Left kidney (tissue), 8 donors: ENCODE results near the gene NKRF. TPM values are rescaled to one million over a fixed set of nuclear protein-coding genes. Genes with fewer than 3 reads are reported as not detected.
"Not testable (repeated sequence)": the region's sequence is repeated elsewhere in the genome, so short reads cannot be mapped to it uniquely, and the experiment has no call there.

ENCODE experiments used
- DNase-seq: peaks from one replicate; pipeline ENCODE4 v3.0.0-alpha.2; 2013
- long read RNA-seq, 8 donors: transcript quantifications; one replicate each; lab custom pipeline, GENCODE V29; 2026
- polyA plus RNA-seq: library from polyadenylated mRNA; unstranded; fragments of 120-200 nt; gene quantifications from one replicate; pipeline ENCODE4 v1.2.1, GENCODE V29; 2013; ENCODE audit not compliant: insufficient read length

Gene NKRF
- polyA plus RNA-seq = 16.6 TPM
- long read RNA-seq, donor 1, partial matches to known transcripts = 0 of 5 reads
- long read RNA-seq, donor 1, other reads (novel, unspliced or antisense) = 0 of 5 reads
- long read RNA-seq, donor 2, partial matches to known transcripts = 0 of 1 reads
- long read RNA-seq, donor 2, other reads (novel, unspliced or antisense) = 0 of 1 reads
- long read RNA-seq, donor 3, partial matches to known transcripts = 0 of 1 reads
- long read RNA-seq, donor 3, other reads (novel, unspliced or antisense) = 0 of 1 reads
- long read RNA-seq, donor 4 = 0 reads
- long read RNA-seq, donor 5, partial matches to known transcripts = 0 of 3 reads
- long read RNA-seq, donor 5, other reads (novel, unspliced or antisense) = 0 of 3 reads
- long read RNA-seq, donor 6, transcript NKRF-201 (3 exons, 3,817 nt) = major isoform, 5 of 6 reads
- long read RNA-seq, donor 6, partial matches to known transcripts = 0 of 6 reads
- long read RNA-seq, donor 6, other reads (novel, unspliced or antisense) = 0 of 6 reads
- long read RNA-seq, donor 7, transcript NKRF-201 (3 exons, 3,817 nt) = major isoform, 7 of 7 reads
- long read RNA-seq, donor 7, partial matches to known transcripts = 0 of 7 reads
- long read RNA-seq, donor 7, other reads (novel, unspliced or antisense) = 0 of 7 reads
- long read RNA-seq, donor 8, partial matches to known transcripts = 0 of 3 reads
- long read RNA-seq, donor 8, other reads (novel, unspliced or antisense) = 0 of 3 reads

DNA sequence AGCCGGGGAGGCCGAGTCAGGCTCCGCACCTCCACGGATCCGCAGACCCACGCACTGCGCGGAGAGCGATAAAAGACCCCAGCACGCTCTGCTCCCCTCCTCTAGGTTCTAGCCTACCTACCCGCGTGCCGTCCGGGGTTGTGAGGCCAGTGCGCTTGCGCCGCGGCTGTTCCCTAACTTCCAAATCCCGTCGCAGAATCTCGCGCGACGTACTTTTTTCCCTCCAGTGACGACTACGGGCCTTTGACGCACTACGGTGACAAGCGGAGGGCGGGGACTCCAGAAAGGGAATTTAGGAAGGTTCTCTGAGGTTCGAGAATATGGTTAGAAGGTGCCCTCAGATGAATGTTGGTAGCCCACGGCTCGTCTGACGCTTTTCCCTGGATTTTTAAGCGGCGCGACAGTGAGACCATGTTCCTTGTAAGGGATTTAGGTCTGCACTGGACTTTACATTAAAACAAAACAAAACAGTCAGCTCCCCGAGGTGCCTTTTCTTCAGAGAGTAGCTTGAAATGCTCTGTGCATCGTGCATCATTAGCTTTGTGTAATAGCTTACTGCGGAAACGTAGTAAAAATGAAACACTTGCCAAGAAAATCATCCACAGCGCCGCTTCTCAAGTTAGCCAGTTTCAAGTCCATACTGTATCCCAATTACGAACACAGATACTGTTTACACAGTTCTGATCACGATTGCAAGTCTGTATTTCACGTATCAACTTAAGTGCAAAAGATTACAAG lies at the start of gene NKRF:
Gene NKRF, minus strand, starts transcription at position 145 of the 738 bp plus-strand sequence.
- peak; percentile 93 for DNase-seq

- DNase-seq = no peak
These were observed 48.9 kb upstream of the NKRF start for GRCh38 chrX:119655125-119655524.

DNA sequence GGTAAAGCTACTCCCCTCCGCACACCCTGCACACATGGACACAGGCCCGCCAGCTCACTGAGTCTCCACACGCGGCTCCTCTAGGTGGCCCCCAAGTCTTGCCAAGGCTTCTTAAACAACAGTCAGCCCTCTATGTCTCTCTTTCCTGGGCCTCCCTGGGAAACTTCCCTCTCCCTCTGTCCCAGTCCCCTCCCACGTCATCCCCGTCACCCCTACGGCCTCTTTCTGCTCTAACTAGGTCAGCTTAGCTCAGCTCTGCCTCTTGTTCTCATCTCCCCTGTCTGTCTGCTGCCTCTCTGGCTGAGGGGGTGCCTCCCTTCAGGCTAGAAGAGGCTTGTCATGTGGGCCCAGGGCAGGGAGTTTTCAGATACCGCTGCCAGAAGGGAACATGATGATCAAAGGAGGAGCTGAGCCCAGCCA lies 47.9 kb upstream of the NKRF start:
- no peak for DNase-seq

GRCh38 chrX:119648421-119648775 lies 42.2 kb upstream of the NKRF start:
- no peak for DNase-seq

DNA sequence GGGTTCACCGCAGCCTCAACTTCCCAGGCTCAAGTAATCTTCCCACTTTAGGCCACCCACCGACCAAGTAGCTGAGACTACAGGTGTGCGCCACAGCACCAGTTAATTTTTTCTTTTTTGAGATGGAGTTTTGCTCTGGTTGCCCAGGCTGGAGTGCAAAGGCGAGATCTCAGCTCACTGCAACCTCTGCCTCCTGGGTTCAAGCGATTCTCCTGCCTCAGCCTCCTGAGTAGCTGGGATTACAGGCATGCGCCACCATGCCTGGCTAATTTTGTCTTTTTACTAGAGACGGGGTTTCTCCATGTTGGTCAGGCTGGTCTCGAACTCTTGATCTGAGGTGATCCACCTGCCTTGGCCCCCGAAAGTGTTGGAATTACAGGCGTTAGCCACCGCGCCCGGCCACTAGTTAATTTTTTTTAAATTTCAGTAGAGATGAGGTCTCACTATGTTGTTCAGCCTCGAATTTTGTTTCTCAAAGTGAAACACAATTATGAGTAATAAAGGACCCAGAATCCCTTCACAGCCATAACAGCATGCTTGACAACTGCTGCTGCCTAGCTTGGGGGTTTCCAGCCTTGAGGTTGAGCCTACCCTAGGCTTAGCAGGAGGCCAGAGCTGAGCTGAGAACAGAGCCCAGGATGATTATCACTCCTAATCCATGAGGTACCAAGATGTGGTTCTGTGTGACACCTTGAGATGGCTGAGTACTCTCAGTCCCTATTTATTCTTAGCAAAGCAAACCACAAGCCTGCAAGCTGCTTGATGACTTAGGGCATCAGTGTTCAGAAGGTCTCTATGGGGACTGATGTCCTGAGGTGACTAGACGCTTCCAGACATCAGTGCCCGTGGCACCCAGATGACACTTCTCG lies 41.6 kb upstream of the NKRF start:
- no peak for DNase-seq

DNA sequence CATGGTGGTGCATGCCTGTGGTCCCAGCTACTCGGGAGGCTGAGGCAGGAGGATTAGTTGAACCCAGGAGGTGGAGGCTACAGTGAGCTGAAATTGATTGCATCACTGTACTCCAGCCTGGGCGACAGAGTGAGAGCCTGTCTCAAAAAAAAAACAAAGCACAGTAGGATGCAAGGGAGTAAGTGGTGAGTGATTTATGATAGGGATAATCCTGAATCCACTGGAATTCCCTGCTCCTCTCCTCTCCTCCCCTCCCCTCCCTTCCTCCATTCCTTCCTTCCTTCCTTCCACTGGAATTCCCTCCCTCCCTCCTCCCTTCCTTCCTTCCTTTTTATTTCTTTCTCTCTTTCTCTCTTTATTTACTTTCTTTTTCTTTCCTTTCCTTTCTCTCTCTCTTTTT lies 40.9 kb upstream of the NKRF start:
- DNase-seq = no peak

GRCh38 chrX:119646515-119646914 lies 40.3 kb upstream of the NKRF start:
- no peak for DNase-seq

- no peak for DNase-seq
These were observed 37.5 kb upstream of the NKRF start for GRCh38 chrX:119643696-119644095.

- no peak for DNase-seq
These were observed 34.5 kb upstream of the NKRF start for GRCh38 chrX:119640731-119641170.

GRCh38 chrX:119638725-119639471 lies 32.7 kb upstream of the NKRF start:
- DNase-seq = no peak

- not testable (repeated sequence) for DNase-seq
These were observed 31.2 kb upstream of the NKRF start for GRCh38 chrX:119637421-119637820.

- no peak for DNase-seq
These were observed 30.2 kb upstream of the NKRF start for GRCh38 chrX:119636419-119636818.

- DNase-seq = no peak
These were observed 29.6 kb upstream of the NKRF start for GRCh38 chrX:119635799-119636198.

GRCh38 chrX:119635179-119635578 lies 29.0 kb upstream of the NKRF start:
- DNase-seq = no peak

DNA sequence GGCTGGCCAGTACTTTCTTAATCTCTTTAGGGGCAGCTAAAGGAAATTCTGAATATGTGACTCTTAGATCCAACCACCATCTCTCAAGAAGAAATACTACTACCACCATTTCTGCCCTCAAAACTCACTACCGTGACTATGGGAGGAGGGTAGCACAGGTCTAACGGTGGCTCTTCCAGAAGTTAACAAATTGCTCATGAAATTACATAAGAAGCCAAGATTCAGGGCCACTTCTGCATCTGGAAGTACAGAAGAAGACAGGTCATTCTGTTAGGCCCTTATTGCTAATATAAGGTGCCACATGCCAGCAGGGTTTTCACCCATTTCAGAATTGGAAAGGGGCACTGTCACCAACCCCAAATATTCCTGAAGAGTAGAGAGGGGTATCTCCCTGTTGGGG lies 19.6 kb upstream of the NKRF start:
- no peak for DNase-seq

GRCh38 chrX:119624951-119625668 lies 18.9 kb upstream of the NKRF start:
- DNase-seq = no peak

- DNase-seq = no peak
These were observed 18.2 kb upstream of the NKRF start for GRCh38 chrX:119624417-119624816.

GRCh38 chrX:119622356-119623232 lies 16.4 kb upstream of the NKRF start:
- DNase-seq = peak; percentile 72

GRCh38 chrX:119618439-119618838 lies 12.2 kb upstream of the NKRF start:
- DNase-seq = no peak
